HepG2 (cell line): ENCODE data around the gene CSNK1E. TPM values are rescaled to one million over a fixed set of nuclear protein-coding genes. Genes with fewer than 3 reads are reported as not detected.
A peak's percentile ranks its signal among the peaks of the same experiment; 100 is the strongest.

Experiments
- DZIP1 ChIP-seq: sonication (generic); formaldehyde crosslinking; IDR thresholded peaks from 2 replicates; pipeline ENCODE4 v1.5.0; 2020; ENCODE audit warnings: mild to moderate bottlenecking, missing genetic modification reagents
- ELF1 ChIP-seq: sonication (generic); formaldehyde crosslinking; IDR thresholded peaks from 2 replicates; pipeline ENCODE4 v1.4.0; 2020; ENCODE audit warnings: missing genetic modification reagents
- GATAD2A ChIP-seq: IDR thresholded peaks from 2 replicates; pipeline ENCODE4 v1.6.1; 2016
- IRF2 ChIP-seq: IDR thresholded peaks from 2 replicates; pipeline ENCODE4 v1.6.1; 2018; ENCODE audit warnings: missing genetic modification reagents, missing compliant biosample characterization
- IRF9 ChIP-seq: sonication (generic); formaldehyde crosslinking; IDR thresholded peaks from 2 replicates; pipeline ENCODE4 v1.8.0; 2022; ENCODE audit warnings: missing genetic modification reagents, mild to moderate bottlenecking, borderline replicate concordance
- KAT7 ChIP-seq: IDR thresholded peaks from 2 replicates; pipeline ENCODE4 v1.6.1; 2018; ENCODE audit warnings: borderline replicate concordance, missing compliant biosample characterization
- MXI1 ChIP-seq: IDR thresholded peaks from 3 replicates; pipeline ENCODE4 v1.6.1; 2012; ENCODE audit warnings: low read depth, low read length, inconsistent platforms, borderline replicate concordance
- PHF8 ChIP-seq: sonication (generic); formaldehyde crosslinking; IDR thresholded peaks from 2 replicates; pipeline ENCODE4 v1.5.0; 2020; ENCODE audit warnings: missing genetic modification reagents
- POGK ChIP-seq: sonication (generic); formaldehyde crosslinking; conservative IDR thresholded peaks from 2 replicates; pipeline ENCODE4 v1.8.0; 2022; ENCODE audit warnings: mild to moderate bottlenecking, moderate library complexity, missing genetic modification reagents
- TBP ChIP-seq: sonication (generic); formaldehyde crosslinking; IDR thresholded peaks from 2 replicates; pipeline ENCODE4 v1.5.0; 2020; ENCODE audit warnings: missing genetic modification reagents
- TRAFD1 ChIP-seq: sonication (generic); formaldehyde crosslinking; IDR thresholded peaks from 2 replicates; pipeline ENCODE4 v1.5.1; 2020; ENCODE audit warnings: missing genetic modification reagents, mild to moderate bottlenecking, borderline replicate concordance
- ZFX ChIP-seq: sonication (generic); formaldehyde crosslinking; IDR thresholded peaks from 2 replicates; pipeline ENCODE4 v1.4.0; 2020; ENCODE audit warnings: mild to moderate bottlenecking, low read depth, missing genetic modification reagents, moderate library complexity
- ZNF232 ChIP-seq: sonication (generic); formaldehyde crosslinking; IDR thresholded peaks from 2 replicates; pipeline ENCODE4 v1.4.0; 2020; ENCODE audit warnings: missing genetic modification reagents, borderline replicate concordance
- ZNF274 ChIP-seq: sonication (generic); formaldehyde crosslinking; IDR thresholded peaks from 2 replicates; pipeline ENCODE4 v1.5.1; 2020; ENCODE audit warnings: mild to moderate bottlenecking, missing genetic modification reagents
- ZNF280D ChIP-seq: sonication (generic); formaldehyde crosslinking; IDR thresholded peaks from 2 replicates; pipeline ENCODE4 v1.5.1; 2020; ENCODE audit warnings: mild to moderate bottlenecking, missing genetic modification reagents
- ZNF329 ChIP-seq: sonication (generic); formaldehyde crosslinking; IDR thresholded peaks from 2 replicates; pipeline ENCODE4 v1.9.0; 2021; ENCODE audit warnings: low read depth, mild to moderate bottlenecking, missing genetic modification reagents
- ZNF354B ChIP-seq: sonication (generic); formaldehyde crosslinking; IDR thresholded peaks from 2 replicates; pipeline ENCODE4 v1.8.0; 2022; ENCODE audit warnings: mild to moderate bottlenecking, missing genetic modification reagents
- ZNF543 ChIP-seq: sonication (generic); formaldehyde crosslinking; IDR thresholded peaks from 2 replicates; pipeline ENCODE4 v1.4.0; 2020; ENCODE audit warnings: mild to moderate bottlenecking, missing genetic modification reagents
- ZNF792 ChIP-seq: IDR thresholded peaks from 2 replicates; pipeline ENCODE4 v1.6.1; 2016
- polyA plus RNA-seq, 8 experiments: library from polyadenylated mRNA; depleted of rRNA in 3 of 8; stranded (reverse) in 7 of 8; unstranded in 1 of 8; fragments of >200 nt; fragmentation: Illumina TruSeq in 4 of 8; extraction: Trizol in 4 of 8; gene quantifications; 2 replicates each; pipeline versions ENCODE4 v1.2.1 to v1.2.3, GENCODE V29; 2011 to 2016; ENCODE audit warnings: low read depth in 4 of 8, missing spikeins in 1 of 8, mixed read lengths in 1 of 8; ENCODE audit not compliant: insufficient read depth in 1 of 8
- total RNA-seq, 5 experiments: library from RNA; depleted of rRNA; stranded (reverse); fragments of >200 nt; fragmentation: Illumina TruSeq; extraction: Trizol; gene quantifications; 2 replicates each; pipeline ENCODE4 v1.2.3, GENCODE V29; 2016; ENCODE audit warnings: low read depth in 1 of 5

Gene CSNK1E
- total and polyA plus RNA-seq, 2 of the 13 experiments (the other 11 are each of a cell fraction or from before 2014, with no cell fraction given) = 34.7 to 129 TPM

GRCh38 chr22:38317995-38318715 lies 922 bp upstream of the CSNK1E start (continued):
- TF ChIP-seq IRF2 (CRISPR knock-in tag) = peak; percentile 33; the same call in 1 of the 2 replicates
- peak; percentile 44; the same call in 1 of the 2 replicates for TF ChIP-seq ZFX (CRISPR knock-in tag)
- TF ChIP-seq ELF1 = peak; percentile 92
- TF ChIP-seq TBP = no peak
- peak; percentile 58; the same call in 1 of the 2 replicates for TF ChIP-seq GATAD2A (CRISPR knock-in tag)
- peak; percentile 94; the same call in 1 of the 3 replicates for TF ChIP-seq MXI1
- TF ChIP-seq DZIP1 (CRISPR knock-in tag) = 0 out of 2 replicates have a peak, but pooled peaks have one; percentile 11
- no peak for TF ChIP-seq KAT7 (CRISPR knock-in tag)
- no peak for TF ChIP-seq ZNF329 (CRISPR knock-in tag)
- 0 out of 2 replicates have a peak, but pooled peaks have one; percentile 18 for TF ChIP-seq ZNF280D
- peak; percentile 50; the same call in 1 of the 2 replicates for TF ChIP-seq PHF8 (CRISPR knock-in tag)
- peak; percentile 10; the same call in 1 of the 2 replicates for TF ChIP-seq IRF9 (CRISPR knock-in tag)
- TF ChIP-seq ZNF232 (CRISPR knock-in tag) = peak; percentile 25; the same call in 1 of the 2 replicates
- no peak for TF ChIP-seq ZNF543 (CRISPR knock-in tag)
- TF ChIP-seq TRAFD1 = no peak
- TF ChIP-seq POGK (CRISPR knock-in tag) = no peak
- no peak for TF ChIP-seq ZNF274 (CRISPR knock-in tag)
- TF ChIP-seq ZNF354B (CRISPR knock-in tag) = 0 out of 2 replicates have a peak, but pooled peaks have one; percentile 30
- no peak; the same call in 1 of the 2 replicates for TF ChIP-seq ZNF792 (CRISPR knock-in tag)
